NCI-H748 (cell line): ENCODE measurements around the gene KCNIP3.

Source experiments
- DNase-seq: peaks from one replicate; lab custom pipeline; 2025; ENCODE audit not compliant: unreplicated experiment; lab: John Stamatoyannopoulos, UW

Gene KCNIP3

GRCh38 chr2:95312543-95313201, 15.5 kb downstream of the KCNIP3 start:
- no peak for DNase-seq

- DNase-seq, result peak; percentile 46
Measured at GRCh38 chr2:95313296-95314131, 16.4 kb downstream of the KCNIP3 start.

GRCh38 chr2:95314598-95314963, 17.4 kb downstream of the KCNIP3 start:
- no peak for DNase-seq

- peak; percentile 31 for DNase-seq
Measured at GRCh38 chr2:95314964-95315611, 17.9 kb downstream of the KCNIP3 start.

- DNase-seq, result no peak
Measured at GRCh38 chr2:95315801-95316411, 18.8 kb downstream of the KCNIP3 start.

GRCh38 chr2:95316466-95317122, 19.4 kb downstream of the KCNIP3 start:
- no peak for DNase-seq

GRCh38 chr2:95317123-95317500, 20.0 kb downstream of the KCNIP3 start:
- DNase-seq, result no peak

GRCh38 chr2:95317665-95318425, 20.7 kb downstream of the KCNIP3 start:
- DNase-seq, result no peak

- DNase-seq, result no peak
Measured at GRCh38 chr2:95318431-95319220, 21.5 kb downstream of the KCNIP3 start.

- no peak for DNase-seq
Measured at GRCh38 chr2:95319481-95320343, 22.6 kb downstream of the KCNIP3 start.

GRCh38 chr2:95320344-95320712, 23.2 kb downstream of the KCNIP3 start:
- no peak for DNase-seq

- no peak for DNase-seq
Measured at GRCh38 chr2:95320986-95321767, 24.0 kb downstream of the KCNIP3 start.

- DNase-seq, result peak; percentile 12
Measured at GRCh38 chr2:95323347-95324155, 26.4 kb downstream of the KCNIP3 start.

- DNase-seq, result no peak
Measured at GRCh38 chr2:95325026-95325425, 27.9 kb downstream of the KCNIP3 start.

- DNase-seq, result no peak
Measured at GRCh38 chr2:95325590-95326432, 28.7 kb downstream of the KCNIP3 start.

- DNase-seq, result no peak
Measured at GRCh38 chr2:95326433-95327140, 29.4 kb downstream of the KCNIP3 start.
